HepG2 (cell line): ENCODE results near the gene DOK4. TPM values are rescaled to one million over a fixed set of nuclear protein-coding genes. Genes with fewer than 3 reads are reported as not detected.
A peak's percentile ranks its signal among the peaks of the same experiment; 100 is the strongest.

Experiments
- ATAC-seq: fragments of 200-7000 bp; cut with Tn5 transposase; 3 replicates; pipeline ENCODE4 v1.9.1; 2020; ENCODE audit warnings: mild to moderate bottlenecking, moderate library complexity
- BruUV-seq: library from RNA; stranded (reverse); fragments of 400-500 nt; replicated peaks from 2 replicates; lab custom pipeline; 2021; lab: Mats Ljungman, UMichigan
- CTCF ChIA-PET: fragments of 300-600 bp; formaldehyde crosslinking; extraction: SDS; loops from one replicate; lab custom pipeline; 2021; ENCODE audit warnings: low total read pairs, inconsistent platforms, low intra/inter-chr PET ratio; lab: Yijun Ruan, JAX
- POLR2A ChIA-PET: fragments of 350-600 bp; sonication (Branson Sonifier 250); formaldehyde crosslinking; loops from one replicate; lab custom pipeline; 2020; ENCODE audit warnings: antibody characterized with exemption, inconsistent platforms; lab: Yijun Ruan, JAX
- DNase-seq: peaks from one replicate; pipeline ENCODE4 v3.0.0-alpha.2; 2015; ENCODE audit warnings: low spot score
- FAIRE-seq: peaks from 3 replicates; lab custom pipeline; 2011; peaks lifted over from hg19 to GRCh38; lab: Jason Lieb, UNC
- H2AFZ ChIP-seq: one replicate; pipeline ENCODE4 v1.6.1; 2011; ENCODE audit warnings: low read length, inconsistent platforms
- H3K27ac ChIP-seq: fragments of 300-600 bp; 3 replicates; pipeline ENCODE4 v1.8.0; 2011; ENCODE audit warnings: mixed run types, mild to moderate bottlenecking, mixed read lengths, low read length, inconsistent platforms; ENCODE audit not compliant: insufficient read depth; ENCODE audit errors: extremely low read length
- H3K27me3 ChIP-seq, 2 experiments: fragments of 200-600 bp in 1 of 2; 2 replicates in 1 of 2; 3 replicates in 1 of 2; pipeline versions ENCODE4 v1.6.0 to v1.8.0; 2011; ENCODE audit warnings: low read length in 2 of 2, mild to moderate bottlenecking in 2 of 2, moderate library complexity in 2 of 2, inconsistent platforms in 1 of 2; ENCODE audit not compliant: insufficient read depth in 2 of 2, control insufficient read depth in 1 of 2
- H3K36me3 ChIP-seq, 2 experiments: fragments of 200-600 bp in 1 of 2; replicated peaks in 1 of 2; 2 replicates in 1 of 2; 3 replicates in 1 of 2; pipeline versions ENCODE4 v1.5.1 to v1.8.0; 2011; ENCODE audit warnings: low read length in 2 of 2, inconsistent platforms in 1 of 2; ENCODE audit not compliant: insufficient read depth in 2 of 2, control insufficient read depth in 1 of 2
- H3K4me1 ChIP-seq: 2 replicates; pipeline ENCODE4 v1.5.1; 2012; ENCODE audit warnings: low read length, inconsistent platforms; ENCODE audit not compliant: insufficient read depth
- H3K4me2 ChIP-seq: 2 replicates; pipeline ENCODE4 v1.6.0; 2011; ENCODE audit warnings: low read depth, low read length, inconsistent platforms
- H3K4me3 ChIP-seq, 3 experiments: fragments of 200-600 bp in 1 of 3; sonication (generic), shearing (Covaris generic) in 1 of 3; replicated peaks in 1 of 3; 2 replicates each; pipeline ENCODE4 v1.5.1; 2011 to 2016; ENCODE audit warnings: low read length in 3 of 3, inconsistent platforms in 2 of 3, low read depth in 2 of 3, mild to moderate bottlenecking in 2 of 3, control low read depth in 1 of 3, mixed read lengths in 1 of 3; ENCODE audit not compliant: insufficient read depth in 1 of 3
- H3K79me2 ChIP-seq: one replicate; pipeline ENCODE4 v1.6.1; 2011; ENCODE audit warnings: low read length, inconsistent platforms; ENCODE audit not compliant: insufficient read depth
- H3K9ac ChIP-seq: 2 replicates; pipeline ENCODE4 v1.6.0; 2011; ENCODE audit warnings: mild to moderate bottlenecking, low read depth, low read length, inconsistent platforms; ENCODE audit not compliant: insufficient read depth
- H3K9me3 ChIP-seq: 2 replicates; pipeline ENCODE4 v1.5.1; 2012; ENCODE audit warnings: mild to moderate bottlenecking, low read length
- H4K20me1 ChIP-seq: 2 replicates; pipeline ENCODE4 v1.6.0; 2011; ENCODE audit warnings: inconsistent platforms, mild to moderate bottlenecking, low read length, moderate library complexity; ENCODE audit not compliant: insufficient read depth
- GABPB1 ChIP-seq: IDR thresholded peaks from 2 replicates; pipeline ENCODE4 v1.6.1; 2016; ENCODE audit warnings: mild to moderate bottlenecking, missing genetic modification reagents, moderate library complexity, missing compliant biosample characterization
- LCORL ChIP-seq, 2 experiments: fragments of 450-650 bp in 1 of 2; sonication (generic) in 1 of 2; formaldehyde crosslinking in 1 of 2; IDR thresholded peaks; 2 replicates each; pipeline versions ENCODE4 v1.5.0 to v1.6.1; 2017 to 2020; ENCODE audit warnings: antibody characterized with exemption in 1 of 2, missing genetic modification reagents in 1 of 2
- MATR3 ChIP-seq: sonication (generic); formaldehyde crosslinking; IDR thresholded peaks from 2 replicates; pipeline ENCODE4 v1.4.0; 2020; ENCODE audit warnings: missing genetic modification reagents
- TBX2 ChIP-seq: sonication (generic); formaldehyde crosslinking; IDR thresholded peaks from 2 replicates; pipeline ENCODE4 v1.5.0; 2020; ENCODE audit warnings: missing genetic modification reagents, mild to moderate bottlenecking, borderline replicate concordance
- TSC22D2 ChIP-seq: sonication (generic); formaldehyde crosslinking; IDR thresholded peaks from 2 replicates; pipeline ENCODE4 v1.5.1; 2020; ENCODE audit warnings: missing genetic modification reagents, mild to moderate bottlenecking, borderline replicate concordance
- ZNF329 ChIP-seq: sonication (generic); formaldehyde crosslinking; IDR thresholded peaks from 2 replicates; pipeline ENCODE4 v1.9.0; 2021; ENCODE audit warnings: low read depth, mild to moderate bottlenecking, missing genetic modification reagents
- ZSCAN29 ChIP-seq: sonication (generic); formaldehyde crosslinking; conservative IDR thresholded peaks from 2 replicates; pipeline ENCODE4 v1.4.0; 2020; ENCODE audit warnings: mild to moderate bottlenecking, missing genetic modification reagents
- WGBS: methylation state at CpG from one replicate; pipeline ENCODE4 v1.1.6; 2017; ENCODE audit warnings: low lambda C conversion rate; 5-methylcytosine and 5-hydroxymethylcytosine counted together
- in situ Hi-C: cut with HindIII; loops from 2 replicates; pipeline ENCODE4 v1.10.0; 2017; ENCODE audit warnings: low pct_unique_long_range_greater_than_20kb; ENCODE audit not compliant: extremely low pct_ligation_motif_present
- intact Hi-C: fragments of 100-400 bp; cut with micrococcal nuclease; formaldehyde crosslinking; loops from one replicate; pipeline ENCODE4 v1.10.0; 2022; ENCODE audit not compliant: unreplicated experiment
- polyA plus RNA-seq, 8 experiments: library from polyadenylated mRNA; depleted of rRNA in 3 of 8; stranded (reverse) in 7 of 8; unstranded in 1 of 8; fragments of >200 nt; fragmentation: Illumina TruSeq in 4 of 8; extraction: Trizol in 4 of 8; gene quantifications; 2 replicates each; pipeline versions ENCODE4 v1.2.1 to v1.2.3, GENCODE V29; 2011 to 2016; ENCODE audit warnings: low read depth in 4 of 8, missing spikeins in 1 of 8, mixed read lengths in 1 of 8; ENCODE audit not compliant: insufficient read depth in 1 of 8
- total RNA-seq, 5 experiments: library from RNA; depleted of rRNA; stranded (reverse); fragments of >200 nt; fragmentation: Illumina TruSeq; extraction: Trizol; gene quantifications; 2 replicates each; pipeline ENCODE4 v1.2.3, GENCODE V29; 2016; ENCODE audit warnings: low read depth in 1 of 5
- TF ChIP-seq, protein P1 (sequence below): sonication (generic); formaldehyde crosslinking; IDR thresholded peaks from 2 replicates; pipeline ENCODE4 v1.5.1; 2020; ENCODE audit warnings: mild to moderate bottlenecking, missing genetic modification reagents, moderate library complexity
- TF ChIP-seq, protein P2 (sequence below): IDR thresholded peaks from 2 replicates; pipeline ENCODE4 v1.6.1; 2018; ENCODE audit warnings: missing genetic modification reagents, mild to moderate bottlenecking, missing compliant biosample characterization

DOK4 gene
- total and polyA plus RNA-seq, 2 of the 13 experiments (the other 11 are each of a cell fraction or from before 2014, with no cell fraction given), result 52.7 to 70.0 TPM

DNA sequence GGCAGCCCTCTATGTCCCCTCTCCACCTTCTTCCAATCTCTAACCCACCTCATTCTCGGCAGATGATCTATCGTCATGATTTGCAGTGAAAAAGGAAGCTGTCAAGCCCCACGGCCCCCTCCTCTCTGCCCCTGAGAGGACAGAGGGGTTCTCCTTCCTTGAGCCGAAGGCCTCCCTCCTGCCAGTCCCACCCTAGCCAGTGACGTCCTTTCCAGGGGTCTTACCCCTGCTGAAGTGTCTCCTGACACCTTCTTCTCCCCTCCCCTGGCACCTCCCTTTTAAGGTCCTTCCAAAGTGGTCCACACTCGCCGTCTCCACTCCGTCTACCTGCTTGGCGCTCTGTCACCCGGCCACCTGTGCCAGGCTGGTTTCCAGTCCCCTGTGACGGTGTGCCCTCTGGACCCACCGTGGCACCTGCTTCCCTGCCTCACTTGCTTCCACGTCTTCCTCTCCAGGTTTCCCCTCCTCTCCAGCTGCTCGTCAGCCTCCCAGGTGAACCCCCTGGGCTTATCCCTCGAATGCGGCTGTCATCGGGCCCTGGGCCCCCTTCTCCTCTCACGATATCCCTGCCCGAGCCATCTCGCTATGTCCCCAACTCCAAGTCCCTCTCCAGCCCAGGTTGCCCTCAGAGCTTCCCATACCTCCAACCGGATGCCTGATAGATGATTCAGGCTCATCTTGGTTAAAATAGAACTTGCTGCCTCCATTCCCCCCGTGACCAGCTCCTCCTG is 44.4 kb upstream of the DOK4 start:
- Histone ChIP-seq H3K36me3 (no peaks in the 10 kb centered on the region), H3K4me1 (peaks cover 73% of the 10 kb centered on the region)
- TF ChIP-seq MATR3 (CRISPR knock-in tag) (no peak), ZSCAN29 (CRISPR knock-in tag) (no peak), TBX2 (CRISPR knock-in tag) (0 out of 2 replicates have a peak, but pooled peaks have one; percentile 22)

DNA sequence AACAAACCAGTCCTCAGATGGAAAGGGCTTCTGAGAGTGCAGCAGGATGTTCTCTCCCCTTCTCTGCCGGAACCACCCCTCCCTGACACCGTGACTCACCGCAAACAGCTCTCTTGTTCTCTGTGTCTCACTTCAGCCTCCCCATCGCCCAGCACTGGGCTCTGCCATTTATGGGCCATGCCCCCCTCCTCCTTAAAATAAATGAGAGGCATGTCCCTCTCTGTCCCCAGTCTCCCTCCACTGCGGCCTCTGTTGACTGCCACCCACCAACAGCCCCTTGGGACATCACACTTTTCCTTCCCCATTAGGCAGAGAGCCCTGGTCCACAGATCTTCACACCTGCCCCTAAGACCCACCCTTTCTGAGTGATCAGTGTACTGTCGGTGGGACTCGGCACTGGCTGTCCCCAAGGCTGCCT is 43.8 kb upstream of the DOK4 start:
- POLR2A ChIA-PET, result interaction anchor here (1.0 kb wide), 1 partner anchor 83 kb away, joined by 3 read pairs; the partner anchor contains the start of genes CIAPIN1 and COQ9
- Histone ChIP-seq H4K20me1 (no peaks in the 10 kb centered on the region), H2AFZ (no peak overlapping the region), H3K4me3 (no peak overlapping the region), H3K9ac (no peak overlapping the region), H3K27me3 (no peaks in the 10 kb centered on the region), H3K36me3 (no peaks in the 10 kb centered on the region), H3K27ac (no peak overlapping the region), H3K4me2 (0 out of 2 replicates have a peak overlapping the region, but pooled peaks have one; percentile 9), H3K4me1 (peaks cover 67% of the 10 kb centered on the region), H3K9me3 (no peaks in the 10 kb centered on the region), H3K79me2 (no peaks in the 10 kb centered on the region)
- intact Hi-C loops, result no loop called here
- WGBS, result 2% methylated on average over 7 of the region's 7 CpGs
- CTCF ChIA-PET, result no interaction called here
- FAIRE-seq (peak; percentile 30), ATAC-seq (peak; percentile 50), DNase-seq (peak; percentile 59)
- BruUV-seq, result no TSS peak
- in situ Hi-C loops, result no loop called here
- TF ChIP-seq, protein P1, sequence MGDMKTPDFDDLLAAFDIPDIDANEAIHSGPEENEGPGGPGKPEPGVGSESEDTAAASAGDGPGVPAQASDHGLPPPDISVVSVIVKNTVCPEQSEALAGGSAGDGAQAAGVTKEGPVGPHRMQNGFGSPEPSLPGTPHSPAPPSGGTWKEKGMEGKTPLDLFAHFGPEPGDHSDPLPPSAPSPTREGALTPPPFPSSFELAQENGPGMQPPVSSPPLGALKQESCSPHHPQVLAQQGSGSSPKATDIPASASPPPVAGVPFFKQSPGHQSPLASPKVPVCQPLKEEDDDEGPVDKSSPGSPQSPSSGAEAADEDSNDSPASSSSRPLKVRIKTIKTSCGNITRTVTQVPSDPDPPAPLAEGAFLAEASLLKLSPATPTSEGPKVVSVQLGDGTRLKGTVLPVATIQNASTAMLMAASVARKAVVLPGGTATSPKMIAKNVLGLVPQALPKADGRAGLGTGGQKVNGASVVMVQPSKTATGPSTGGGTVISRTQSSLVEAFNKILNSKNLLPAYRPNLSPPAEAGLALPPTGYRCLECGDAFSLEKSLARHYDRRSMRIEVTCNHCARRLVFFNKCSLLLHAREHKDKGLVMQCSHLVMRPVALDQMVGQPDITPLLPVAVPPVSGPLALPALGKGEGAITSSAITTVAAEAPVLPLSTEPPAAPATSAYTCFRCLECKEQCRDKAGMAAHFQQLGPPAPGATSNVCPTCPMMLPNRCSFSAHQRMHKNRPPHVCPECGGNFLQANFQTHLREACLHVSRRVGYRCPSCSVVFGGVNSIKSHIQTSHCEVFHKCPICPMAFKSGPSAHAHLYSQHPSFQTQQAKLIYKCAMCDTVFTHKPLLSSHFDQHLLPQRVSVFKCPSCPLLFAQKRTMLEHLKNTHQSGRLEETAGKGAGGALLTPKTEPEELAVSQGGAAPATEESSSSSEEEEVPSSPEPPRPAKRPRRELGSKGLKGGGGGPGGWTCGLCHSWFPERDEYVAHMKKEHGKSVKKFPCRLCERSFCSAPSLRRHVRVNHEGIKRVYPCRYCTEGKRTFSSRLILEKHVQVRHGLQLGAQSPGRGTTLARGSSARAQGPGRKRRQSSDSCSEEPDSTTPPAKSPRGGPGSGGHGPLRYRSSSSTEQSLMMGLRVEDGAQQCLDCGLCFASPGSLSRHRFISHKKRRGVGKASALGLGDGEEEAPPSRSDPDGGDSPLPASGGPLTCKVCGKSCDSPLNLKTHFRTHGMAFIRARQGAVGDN, result peak; percentile 20; the same call in 1 of the 2 replicates
- peak; percentile 27; the same call in 1 of the 2 replicates for TF ChIP-seq GABPB1
- TF ChIP-seq, protein P2, sequence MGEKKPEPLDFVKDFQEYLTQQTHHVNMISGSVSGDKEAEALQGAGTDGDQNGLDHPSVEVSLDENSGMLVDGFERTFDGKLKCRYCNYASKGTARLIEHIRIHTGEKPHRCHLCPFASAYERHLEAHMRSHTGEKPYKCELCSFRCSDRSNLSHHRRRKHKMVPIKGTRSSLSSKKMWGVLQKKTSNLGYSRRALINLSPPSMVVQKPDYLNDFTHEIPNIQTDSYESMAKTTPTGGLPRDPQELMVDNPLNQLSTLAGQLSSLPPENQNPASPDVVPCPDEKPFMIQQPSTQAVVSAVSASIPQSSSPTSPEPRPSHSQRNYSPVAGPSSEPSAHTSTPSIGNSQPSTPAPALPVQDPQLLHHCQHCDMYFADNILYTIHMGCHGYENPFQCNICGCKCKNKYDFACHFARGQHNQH (CRISPR knock-in tag), result 0 out of 2 replicates have a peak, but pooled peaks have one; percentile 6
- no peak for TF ChIP-seq LCORL (IDR thresholded peaks at IDR 0.05)
- TF ChIP-seq LCORL (CRISPR knock-in tag; IDR thresholded peaks at IDR 0.05), result 0 out of 2 replicates have a peak, but pooled peaks have one; percentile 28
- peak; percentile 74; the same call in 1 of the 2 replicates for TF ChIP-seq ZNF329 (CRISPR knock-in tag)
- no peak for TF ChIP-seq TSC22D2 (CRISPR knock-in tag)

More for the DNA sequence above, 44.4 kb upstream of the DOK4 start:
- FAIRE-seq (no peak), DNase-seq (no peak), ATAC-seq (no peak)
- Histone ChIP-seq H3K27ac (no peak overlapping the region), H3K9ac (no peak overlapping the region), H3K4me3 (no peak overlapping the region), H3K27me3 (no peaks in the 10 kb centered on the region; a peak in 1 of 5 replicates), H3K9me3 (no peaks in the 10 kb centered on the region), H2AFZ (no peak overlapping the region), H3K4me2 (0 out of 2 replicates have a peak overlapping the region, but pooled peaks have one; percentile 9), H3K79me2 (no peaks in the 10 kb centered on the region), H4K20me1 (no peaks in the 10 kb centered on the region)
- no TSS peak for BruUV-seq
- intact Hi-C loops (no loop called here), in situ Hi-C loops (no loop called here)
- ChIA-PET CTCF (no interaction called here), POLR2A (interaction anchor here (1.0 to 1.2 kb wide), 2 partner anchors 47 to 83 kb away, joined by 3 read pairs; partner anchors contain the start of genes CIAPIN1 and COQ9)
- WGBS, result 60% methylated on average over 22 of the region's 22 CpGs
